Keratinocyte (primary cell): ENCODE results near the gene ZNF777. TPM values are rescaled to one million over a fixed set of nuclear protein-coding genes. Genes with fewer than 3 reads are reported as not detected.
A peak's percentile ranks its signal among the peaks of the same experiment; 100 is the strongest.

Source experiments
- DNase-seq: peaks from one replicate; pipeline ENCODE4 v3.0.0-alpha.2; 2011; ENCODE audit warnings: low read depth, missing footprints, low spot score
- FAIRE-seq: peaks from 2 replicates; lab custom pipeline; 2011; peaks lifted over from hg19 to GRCh38; lab: Jason Lieb, UNC
- H2AFZ ChIP-seq: 2 replicates; pipeline ENCODE4 v1.6.0; 2012; ENCODE audit warnings: low read length, control low read depth, inconsistent platforms; ENCODE audit not compliant: control insufficient read depth
- H3K27ac ChIP-seq: 2 replicates; pipeline ENCODE4 v1.5.1; 2011; ENCODE audit warnings: low read length; ENCODE audit not compliant: control insufficient read depth, insufficient read depth
- H3K27me3 ChIP-seq: 3 replicates; pipeline ENCODE4 v1.6.0; 2011; ENCODE audit warnings: low read length; ENCODE audit not compliant: control insufficient read depth, insufficient read depth; ENCODE audit errors: extremely low read depth
- H3K36me3 ChIP-seq, 2 experiments: 2 replicates in 1 of 2; 3 replicates in 1 of 2; pipeline ENCODE4 v1.5.1; 2011; ENCODE audit warnings: low read length in 2 of 2, mild to moderate bottlenecking in 1 of 2; ENCODE audit not compliant: control insufficient read depth in 2 of 2, insufficient read depth in 2 of 2; ENCODE audit errors: extremely low read depth in 1 of 2
- H3K4me1 ChIP-seq: 3 replicates; pipeline ENCODE4 v1.5.1; 2011; ENCODE audit warnings: low read length; ENCODE audit not compliant: control insufficient read depth, insufficient read depth; ENCODE audit errors: extremely low read depth
- H3K4me2 ChIP-seq: 3 replicates; pipeline ENCODE4 v1.6.0; 2011; ENCODE audit warnings: low read depth, low read length; ENCODE audit not compliant: control insufficient read depth, insufficient read depth; ENCODE audit errors: extremely low read depth
- H3K4me3 ChIP-seq, 3 experiments: fragments of 200-600 bp in 1 of 3; sonication (generic) in 1 of 3; 2 replicates in 2 of 3; 3 replicates in 1 of 3; pipeline ENCODE4 v1.5.1; 2011 to 2016; ENCODE audit warnings: low read length in 3 of 3, mild to moderate bottlenecking in 3 of 3, control low read depth in 2 of 3, inconsistent platforms in 1 of 3, low read depth in 1 of 3, mixed read lengths in 1 of 3, mixed run types in 1 of 3, moderate library complexity in 1 of 3; ENCODE audit not compliant: control insufficient read depth in 2 of 3, insufficient read depth in 2 of 3; ENCODE audit errors: extremely low read depth in 1 of 3
- H3K79me2 ChIP-seq: 2 replicates; pipeline ENCODE4 v1.6.0; 2012; ENCODE audit warnings: low read length; ENCODE audit not compliant: control insufficient read depth, insufficient read depth
- H3K9ac ChIP-seq: 3 replicates; pipeline ENCODE4 v1.6.0; 2011; ENCODE audit warnings: low read length; ENCODE audit not compliant: control insufficient read depth, insufficient read depth; ENCODE audit errors: extremely low read depth
- H3K9me1 ChIP-seq: 3 replicates; pipeline ENCODE4 v1.6.0; 2011; ENCODE audit warnings: low read length; ENCODE audit not compliant: control insufficient read depth, insufficient read depth; ENCODE audit errors: extremely low read depth
- H3K9me3 ChIP-seq: 2 replicates; pipeline ENCODE4 v1.5.1; 2012; ENCODE audit warnings: low read depth, low read length; ENCODE audit not compliant: control insufficient read depth
- H4K20me1 ChIP-seq: 3 replicates; pipeline ENCODE4 v1.6.0; 2011; ENCODE audit warnings: low read length; ENCODE audit not compliant: control insufficient read depth, insufficient read depth; ENCODE audit errors: extremely low read depth
- EZH2 ChIP-seq: IDR thresholded peaks from one replicate; pipeline ENCODE4 v1.6.1; 2012; ENCODE audit warnings: inconsistent platforms, mild to moderate bottlenecking, low read length, moderate library complexity
- dilution Hi-C: fragments of 300-500 bp; cut with MboI; formaldehyde crosslinking; loops from one replicate; pipeline ENCODE4 v1.7.0; 2020; ENCODE audit warnings: low sequenced_read_pairs; ENCODE audit not compliant: extremely low pct_ligation_motif_present
- polyA plus RNA-seq, 5 experiments: library from polyadenylated mRNA; depleted of rRNA in 3 of 5; stranded (reverse) in 3 of 5; stranded (forward) in 1 of 5; unstranded in 1 of 5; fragments of >200 nt; gene quantifications; 1 replicate in 1 of 5; 2 replicates in 3 of 5; 3 replicates in 1 of 5; pipeline versions ENCODE4 v1.2.1 to v1.2.3, GENCODE V29; 2011 to 2012; ENCODE audit warnings: missing spikeins in 2 of 5, low read depth in 1 of 5, low replicate concordance in 1 of 5
- TF ChIP-seq, protein P1 (sequence below), 3 experiments: IDR thresholded peaks in 1 of 3; conservative IDR thresholded peaks in 1 of 3; optimal IDR thresholded peaks in 1 of 3; 2 replicates in 2 of 3; 3 replicates in 1 of 3; pipeline versions ENCODE3 to v1.5.1; 2011; ENCODE audit warnings: low read length in 3 of 3, mild to moderate bottlenecking in 3 of 3, moderate library complexity in 2 of 3, control low read depth in 1 of 3, inconsistent platforms in 1 of 3; ENCODE audit not compliant: insufficient read depth in 2 of 3; ENCODE audit errors: extremely low read depth in 1 of 3

Gene ZNF777
- polyA plus RNA-seq, 1 donor (not counting 4 experiments of a cell fraction or from before 2014, with no cell fraction given), result 4.8 TPM

DNA sequence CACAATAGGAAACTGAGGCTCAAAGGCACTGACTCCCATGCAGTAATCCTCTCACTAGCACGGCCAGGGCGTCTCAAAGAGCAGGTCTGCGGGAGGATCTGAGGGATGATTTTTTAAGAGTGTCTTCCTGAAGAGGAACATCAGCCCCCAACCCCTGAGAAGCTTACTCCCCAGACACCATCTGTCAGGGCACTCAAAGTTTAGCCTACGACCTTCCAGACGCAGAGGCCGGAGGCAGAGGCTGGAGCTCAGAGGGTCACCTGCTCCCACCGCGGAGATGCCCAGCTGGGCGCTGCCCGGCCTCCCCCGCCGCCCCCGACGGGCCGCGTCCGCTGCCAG is 1.7 kb downstream of the ZNF777 start:
- peaks cover 34% of the 10 kb centered on the region for H3K79me2 ChIP-seq
- dilution Hi-C loops, result no loop called here
- peak overlapping the region; percentile 69 for H3K9ac ChIP-seq
- H4K20me1 ChIP-seq, result no peaks in the 10 kb centered on the region
- no peaks in the 10 kb centered on the region for H3K27me3 ChIP-seq
- no peaks in the 10 kb centered on the region for H3K9me1 ChIP-seq
- FAIRE-seq (no peak), DNase-seq (no peak)
- peak overlapping the region; percentile 10 for H3K27ac ChIP-seq
- H2AFZ ChIP-seq, result no peak overlapping the region
- peaks cover 7 to 10% of the 10 kb centered on the region in 2 experiments for H3K36me3 ChIP-seq
- TF ChIP-seq EZH2, result no peak
- TF ChIP-seq, protein P1, sequence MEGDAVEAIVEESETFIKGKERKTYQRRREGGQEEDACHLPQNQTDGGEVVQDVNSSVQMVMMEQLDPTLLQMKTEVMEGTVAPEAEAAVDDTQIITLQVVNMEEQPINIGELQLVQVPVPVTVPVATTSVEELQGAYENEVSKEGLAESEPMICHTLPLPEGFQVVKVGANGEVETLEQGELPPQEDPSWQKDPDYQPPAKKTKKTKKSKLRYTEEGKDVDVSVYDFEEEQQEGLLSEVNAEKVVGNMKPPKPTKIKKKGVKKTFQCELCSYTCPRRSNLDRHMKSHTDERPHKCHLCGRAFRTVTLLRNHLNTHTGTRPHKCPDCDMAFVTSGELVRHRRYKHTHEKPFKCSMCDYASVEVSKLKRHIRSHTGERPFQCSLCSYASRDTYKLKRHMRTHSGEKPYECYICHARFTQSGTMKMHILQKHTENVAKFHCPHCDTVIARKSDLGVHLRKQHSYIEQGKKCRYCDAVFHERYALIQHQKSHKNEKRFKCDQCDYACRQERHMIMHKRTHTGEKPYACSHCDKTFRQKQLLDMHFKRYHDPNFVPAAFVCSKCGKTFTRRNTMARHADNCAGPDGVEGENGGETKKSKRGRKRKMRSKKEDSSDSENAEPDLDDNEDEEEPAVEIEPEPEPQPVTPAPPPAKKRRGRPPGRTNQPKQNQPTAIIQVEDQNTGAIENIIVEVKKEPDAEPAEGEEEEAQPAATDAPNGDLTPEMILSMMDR (optimal IDR thresholded peaks at IDR 0.05 in 1 of 3, IDR thresholded peaks at IDR 0.05 in 1 of 3, conservative IDR thresholded peaks at IDR 0.05 in 1 of 3; ENCODE audit: extremely low read depth in 1 of 3, insufficient read depth in 2 of 3, low read length in 3 of 3), result no peak
- no peaks in the 10 kb centered on the region for H3K9me3 ChIP-seq
- peaks cover 8% of the 10 kb centered on the region for H3K4me1 ChIP-seq
- peak overlapping the region; percentile 62 to 76 (median 63) for H3K4me3 ChIP-seq
- peak overlapping the region; percentile 74 for H3K4me2 ChIP-seq

DNA sequence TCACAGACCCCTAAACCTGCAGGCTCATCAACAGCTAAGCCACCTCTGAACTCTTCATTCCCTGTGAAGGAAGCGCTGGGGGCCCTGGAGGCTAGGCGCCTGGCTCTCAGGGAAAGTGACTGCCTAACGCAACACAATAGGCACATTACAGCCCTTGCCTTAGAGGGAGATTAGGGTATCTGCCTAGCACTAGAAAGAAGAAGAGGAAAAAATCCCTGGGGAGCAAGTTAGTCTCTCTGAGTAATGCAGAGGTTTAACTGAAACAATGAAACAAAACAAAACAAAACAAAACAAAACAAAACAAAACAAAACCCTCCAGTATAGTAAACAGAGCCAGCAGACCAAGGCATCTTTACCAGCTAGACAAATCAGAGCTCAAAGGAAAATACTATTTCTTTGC is 2.6 kb downstream of the ZNF777 start:
- dilution Hi-C loops, result no loop called here
- H3K36me3 ChIP-seq, result peaks cover 12 to 19% of the 10 kb centered on the region in 2 experiments
- no peaks in the 10 kb centered on the region for H3K27me3 ChIP-seq
- no peaks in the 10 kb centered on the region for H3K9me3 ChIP-seq
- DNase-seq, result no peak
- peaks cover 8% of the 10 kb centered on the region for H3K4me1 ChIP-seq
- no peak for FAIRE-seq
- H3K4me3 ChIP-seq, result no peak overlapping the region
- no peak for TF ChIP-seq EZH2
- TF ChIP-seq, protein P1 (optimal IDR thresholded peaks at IDR 0.05 in 1 of 3, IDR thresholded peaks at IDR 0.05 in 1 of 3, conservative IDR thresholded peaks at IDR 0.05 in 1 of 3; ENCODE audit: extremely low read depth in 1 of 3, insufficient read depth in 2 of 3, low read length in 3 of 3), result no peak
- H3K79me2 ChIP-seq, result peaks cover 36% of the 10 kb centered on the region
- H3K9ac ChIP-seq, result no peak overlapping the region
- H3K4me2 ChIP-seq, result peak overlapping the region; percentile 74
- H4K20me1 ChIP-seq, result no peaks in the 10 kb centered on the region
- H3K9me1 ChIP-seq, result no peaks in the 10 kb centered on the region
- no peak overlapping the region for H2AFZ ChIP-seq
- H3K27ac ChIP-seq, result no peak overlapping the region
